ENCODE data around the gene PXMP2.

PXMP2 gene

DNA sequence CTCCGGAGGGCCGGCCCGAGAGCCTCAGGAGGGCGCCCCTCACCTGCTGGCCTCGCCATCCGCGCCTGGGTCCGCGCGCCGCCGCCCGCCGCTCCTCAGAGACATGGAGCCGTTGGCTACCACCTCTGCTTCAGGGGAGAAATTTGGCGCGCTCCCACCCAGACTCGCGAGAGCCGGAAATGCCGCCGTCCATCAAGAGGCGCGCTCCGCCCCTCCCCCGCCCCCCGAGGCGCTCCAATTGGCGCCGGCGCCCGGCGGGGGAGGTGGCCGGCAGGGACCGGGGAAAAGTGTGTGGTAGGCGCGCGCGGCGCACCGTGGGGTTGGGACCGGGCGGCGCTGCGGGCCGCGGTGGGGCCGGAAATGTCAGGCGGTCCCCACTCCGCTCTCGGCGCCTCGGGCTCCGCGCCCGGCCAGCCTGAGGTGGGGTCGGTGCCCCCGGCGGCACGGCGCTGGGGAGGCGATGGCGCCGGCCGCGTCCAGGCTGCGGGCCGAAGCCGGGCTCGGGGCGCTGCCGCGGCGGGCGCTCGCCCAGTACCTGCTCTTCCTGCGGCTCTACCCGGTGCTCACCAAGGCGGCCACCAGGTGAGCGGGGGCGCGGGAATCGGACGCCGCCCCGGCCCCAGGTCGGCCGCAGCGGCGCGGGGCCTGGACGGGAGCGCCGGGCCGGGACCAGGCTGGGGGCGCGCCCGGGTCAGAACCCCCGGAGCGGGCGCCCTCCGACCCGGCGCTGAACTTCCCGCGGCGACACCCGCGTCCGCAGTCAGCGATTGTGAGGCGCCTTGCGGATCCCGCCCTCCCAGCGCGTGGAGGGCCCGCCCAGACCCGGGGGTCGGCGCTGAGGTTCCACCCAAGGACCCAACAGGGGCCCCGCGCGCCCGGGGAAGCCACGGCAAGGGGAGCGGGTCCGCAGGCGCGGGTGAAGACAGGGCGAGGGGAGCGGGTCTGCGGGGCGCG lies at the start of gene PXMP2, which contains the start of gene POLE:
TSS of gene PXMP2 (plus strand) at position 377 of the 954 bp plus-strand sequence. CDS start at position 461, 84 bp downstream.
TSS of gene POLE (minus strand) at position 132 of the 954 bp plus-strand sequence. CDS start at position 105, 27 bp downstream.
- DNase-seq: peak; percentile 94

DNA sequence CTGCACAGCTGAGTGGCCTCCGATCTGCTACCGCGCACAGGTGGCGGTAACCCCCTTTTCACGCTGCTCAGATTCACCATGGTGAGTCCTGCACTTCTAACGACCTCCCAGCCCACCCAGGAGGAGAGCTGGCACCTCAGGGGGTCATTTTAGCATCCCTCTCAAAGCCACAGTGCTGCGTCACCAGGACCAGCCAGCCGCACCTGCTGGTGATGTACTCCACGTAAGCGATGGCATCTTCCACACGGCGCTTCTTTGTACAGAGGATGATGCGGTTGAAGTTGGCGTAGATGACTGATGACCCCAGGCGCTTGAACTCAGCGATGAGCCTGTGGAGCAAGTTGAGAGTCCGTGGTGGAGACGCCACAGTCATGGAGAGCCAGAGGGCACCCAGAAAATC lies 49.6 kb upstream of the PXMP2 start:
- no peak for DNase-seq

DNA sequence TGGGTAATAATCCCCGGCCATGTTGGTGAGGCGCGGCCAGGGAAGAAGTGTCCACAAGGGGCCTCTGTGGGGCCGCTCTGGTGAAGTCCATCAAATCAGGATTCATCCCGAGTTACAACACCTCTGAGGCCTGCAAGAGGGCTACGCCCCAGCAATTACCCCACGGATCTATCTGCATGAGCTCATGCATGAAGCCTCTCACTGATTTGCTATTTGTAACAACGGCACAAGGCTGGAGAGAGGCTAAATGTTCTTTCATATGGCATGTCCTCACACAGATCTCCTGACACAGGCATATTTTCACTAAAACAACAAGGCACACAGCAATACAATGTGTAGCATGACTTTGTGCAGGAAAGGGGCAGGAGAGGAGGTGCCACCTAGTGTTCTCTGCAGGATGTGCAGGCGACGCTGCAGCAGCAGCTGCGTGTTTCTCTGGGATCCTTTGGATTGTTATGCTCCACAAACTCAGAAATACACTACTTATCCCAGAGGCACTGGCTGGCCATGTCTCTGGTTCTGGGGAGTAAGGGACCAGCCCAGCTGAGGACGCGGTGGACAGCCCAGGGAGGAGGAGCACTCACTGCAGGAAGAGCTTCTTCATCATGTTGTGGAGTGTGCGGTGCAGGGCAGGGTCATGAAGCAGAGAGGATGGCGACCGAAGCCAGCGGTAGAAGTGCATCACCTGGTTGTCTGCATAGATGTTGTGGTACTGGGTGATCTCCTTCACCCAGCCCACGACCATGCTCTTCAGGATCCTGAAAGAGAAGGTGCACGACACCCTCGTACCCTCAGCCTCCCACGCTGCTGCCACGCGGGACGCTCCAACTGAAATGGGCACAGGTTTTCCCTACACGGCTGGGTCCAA lies 48.6 kb upstream of the PXMP2 start:
- DNase-seq: no peak

GRCh38 chr12:132639956-132640520 lies 47.3 kb upstream of the PXMP2 start:
- no peak for DNase-seq

DNA sequence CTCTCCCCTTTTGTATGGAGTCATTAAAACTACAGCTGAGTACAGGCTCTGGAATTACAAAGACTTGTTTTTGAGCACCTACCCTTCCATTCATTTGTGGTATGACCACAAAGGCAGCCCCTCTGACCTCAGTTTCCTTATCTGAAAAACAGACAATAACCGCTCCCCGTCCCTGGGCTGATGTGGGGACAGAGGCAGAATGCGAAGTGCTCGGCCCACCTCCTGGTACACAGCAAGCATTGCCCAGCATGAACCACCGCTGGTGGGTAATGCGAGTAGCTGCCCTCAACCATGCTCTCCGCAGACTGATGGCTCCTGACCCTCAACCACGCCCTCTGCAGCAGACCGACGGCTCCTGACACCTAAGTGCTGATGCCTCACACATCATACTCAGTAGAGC lies 46.5 kb upstream of the PXMP2 start:
- no peak for DNase-seq

GRCh38 chr12:132641811-132642650 lies 45.4 kb upstream of the PXMP2 start:
- no peak for DNase-seq

DNA sequence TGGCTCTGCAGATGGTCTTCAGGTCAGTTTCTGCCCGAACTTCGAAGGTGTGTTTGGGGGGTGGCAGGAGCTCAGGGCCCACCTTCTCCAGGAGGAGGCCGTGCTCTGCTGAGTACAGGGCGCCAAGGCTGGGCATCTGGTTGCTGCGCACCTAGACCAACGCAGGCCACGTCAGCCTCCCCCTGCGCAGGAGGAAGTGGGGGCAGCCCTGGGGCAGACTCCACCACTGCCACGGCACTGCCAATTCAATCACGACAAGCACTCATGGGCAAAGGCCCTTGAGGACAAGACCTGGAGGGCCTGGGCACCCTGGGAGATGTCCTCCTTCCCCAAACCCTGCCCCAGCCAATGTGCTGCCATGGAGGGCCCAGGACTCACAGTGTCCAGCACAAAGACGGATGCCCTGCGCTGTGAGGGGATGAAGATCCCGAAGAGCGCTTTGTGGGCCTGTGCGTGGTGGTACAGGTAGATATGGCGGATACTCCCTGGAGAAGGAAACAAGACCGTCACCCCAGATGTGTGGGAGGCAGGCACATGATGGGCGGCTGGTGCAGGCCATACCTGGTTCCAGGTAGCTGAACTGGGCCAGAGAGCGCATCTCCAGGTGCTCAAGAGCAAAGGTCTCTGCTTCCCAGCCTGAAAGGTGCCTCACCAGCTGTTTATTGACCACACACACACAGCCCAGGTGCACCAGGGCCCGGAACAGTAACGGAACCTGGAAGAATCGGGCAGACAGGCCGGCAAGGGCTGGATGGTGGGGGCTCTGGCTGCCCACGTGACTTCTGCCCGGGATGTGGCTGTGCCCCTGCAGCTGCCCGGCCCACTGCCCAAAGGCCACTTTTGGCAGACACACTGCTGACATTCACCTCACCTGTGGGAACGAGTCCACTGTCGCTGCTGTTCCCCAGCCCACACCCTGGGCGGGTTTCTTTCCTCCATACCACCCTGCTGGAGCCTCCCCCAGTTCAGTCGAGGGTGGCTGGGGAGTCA lies 44.2 kb upstream of the PXMP2 start:
- DNase-seq: no peak

DNA sequence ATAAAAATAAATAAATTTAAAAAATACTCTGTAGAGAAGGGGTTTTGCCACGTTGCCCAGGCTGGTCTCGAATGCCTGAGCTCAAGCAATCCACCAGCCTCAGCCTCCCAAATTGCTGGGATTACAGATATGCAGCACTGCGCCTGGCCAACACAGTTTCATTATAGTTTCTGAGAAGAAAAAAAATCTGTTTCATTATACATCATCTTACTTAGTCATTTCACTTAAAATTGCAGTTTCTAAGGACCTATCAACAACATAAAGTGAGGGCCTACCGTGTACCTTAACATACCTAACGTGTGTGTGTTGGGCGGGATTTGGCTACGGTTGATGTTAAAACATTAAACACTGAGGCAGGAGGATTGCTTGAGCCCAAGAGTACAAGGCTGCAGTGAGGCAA lies 40.5 kb upstream of the PXMP2 start:
- DNase-seq: no peak

GRCh38 chr12:132647858-132648257 lies 39.5 kb upstream of the PXMP2 start:
- DNase-seq: no peak

DNA sequence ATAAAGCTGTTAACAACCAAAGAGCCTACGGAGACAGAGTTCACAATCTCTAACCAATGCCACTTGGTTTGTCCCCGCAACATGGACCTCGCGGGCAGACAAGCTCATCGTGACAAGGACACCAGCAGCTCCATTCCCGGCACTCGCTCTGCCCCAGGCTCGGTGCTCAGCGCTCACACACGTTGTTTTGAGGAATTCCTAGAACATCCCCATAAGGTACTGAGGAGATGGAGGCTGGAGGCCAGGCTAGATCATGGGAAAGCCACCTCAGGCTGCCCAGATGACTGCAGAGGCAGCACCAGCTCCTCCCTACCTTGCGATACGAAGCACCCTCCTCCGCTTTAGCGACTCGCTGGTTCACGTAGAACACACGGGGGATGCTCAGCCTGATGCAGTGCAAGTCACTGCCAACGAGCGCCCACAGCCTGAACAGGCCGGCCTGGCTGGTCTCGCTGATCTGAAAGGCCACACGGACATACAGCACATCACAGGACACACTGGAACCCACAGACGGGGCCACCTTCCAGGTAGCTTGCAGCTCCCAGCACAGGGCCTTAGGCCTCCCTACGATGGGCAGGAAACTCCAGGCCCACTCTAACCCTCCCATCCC lies 38.7 kb upstream of the PXMP2 start:
- DNase-seq: no peak

DNA sequence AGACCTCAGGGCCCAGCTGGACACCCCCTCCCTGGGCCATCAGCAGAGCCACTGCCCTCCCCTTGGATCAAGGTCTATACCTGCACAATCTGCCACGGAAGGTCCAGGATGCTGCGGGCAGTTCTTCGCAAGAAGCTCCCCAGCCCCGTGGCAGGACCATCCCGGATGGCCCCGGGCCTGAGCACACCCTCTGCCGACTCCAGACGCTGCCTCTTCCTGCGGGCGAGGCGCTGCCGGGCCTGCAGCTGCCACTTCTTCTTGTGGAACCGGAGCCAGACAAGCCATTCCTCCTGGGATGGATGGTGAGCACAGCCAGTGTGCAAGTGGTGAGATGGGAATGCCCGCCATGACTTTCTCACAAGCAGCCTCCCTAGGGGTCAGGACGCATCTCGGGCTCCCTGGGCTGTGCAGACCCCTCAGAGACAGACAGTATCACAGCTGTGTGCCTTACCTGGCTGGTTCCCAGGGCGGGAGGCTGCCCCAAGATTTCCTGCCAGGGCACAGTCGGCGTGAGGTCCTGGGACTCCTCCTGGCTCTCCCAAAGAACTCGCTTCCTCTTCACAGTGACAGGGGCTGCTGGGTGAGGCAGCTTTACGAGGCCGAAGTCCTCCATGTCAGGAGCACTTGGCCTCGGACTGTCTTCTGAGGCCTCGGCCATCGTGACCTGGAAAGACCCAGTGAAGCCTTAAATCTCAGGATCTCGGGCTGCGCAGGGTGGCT lies 38.0 kb upstream of the PXMP2 start:
- no peak for DNase-seq

GRCh38 chr12:132651444-132652100 lies 35.8 kb upstream of the PXMP2 start:
- DNase-seq: no peak

- no peak for DNase-seq
Observed at GRCh38 chr12:132653567-132654290, 33.7 kb upstream of the PXMP2 start.

DNA sequence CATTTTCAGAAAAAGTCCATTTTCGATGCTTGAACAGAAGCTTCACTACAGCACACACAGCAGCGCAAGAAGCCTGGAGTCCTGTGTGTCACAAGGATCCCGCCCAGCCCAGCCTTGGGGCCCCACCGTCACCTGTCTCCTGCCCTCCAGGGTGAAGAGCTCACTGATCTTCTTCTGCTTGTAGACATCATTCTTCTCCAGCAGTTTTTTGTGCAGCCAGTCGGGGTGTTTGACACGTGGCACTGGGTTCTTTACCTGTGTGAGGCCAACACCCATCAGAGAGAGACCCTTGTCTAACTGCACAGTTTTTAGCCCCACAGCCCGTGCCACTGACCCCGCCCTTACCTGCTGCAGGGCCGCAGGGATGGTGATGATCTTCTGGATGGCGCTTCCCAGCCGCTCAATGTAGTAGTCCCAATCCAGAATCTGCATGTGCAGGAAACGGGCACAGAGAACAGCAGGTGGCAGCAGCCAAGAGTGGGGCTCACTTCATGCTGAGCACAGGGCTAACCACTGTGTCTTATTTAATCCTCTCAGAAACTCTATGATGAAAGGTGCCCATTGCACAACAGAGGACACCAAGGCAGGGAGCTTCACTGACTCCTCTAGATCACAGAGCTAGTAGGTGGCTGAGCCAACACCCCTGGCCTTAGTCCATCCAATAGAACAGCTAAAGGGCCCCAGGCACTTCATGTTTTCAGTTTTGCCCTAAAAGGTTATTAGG lies 30.2 kb upstream of the PXMP2 start:
- no peak for DNase-seq

- DNase-seq: no peak
Observed at GRCh38 chr12:132658149-132658894, 29.1 kb upstream of the PXMP2 start.

GRCh38 chr12:132659146-132659545 lies 28.2 kb upstream of the PXMP2 start:
- DNase-seq: no peak

DNA sequence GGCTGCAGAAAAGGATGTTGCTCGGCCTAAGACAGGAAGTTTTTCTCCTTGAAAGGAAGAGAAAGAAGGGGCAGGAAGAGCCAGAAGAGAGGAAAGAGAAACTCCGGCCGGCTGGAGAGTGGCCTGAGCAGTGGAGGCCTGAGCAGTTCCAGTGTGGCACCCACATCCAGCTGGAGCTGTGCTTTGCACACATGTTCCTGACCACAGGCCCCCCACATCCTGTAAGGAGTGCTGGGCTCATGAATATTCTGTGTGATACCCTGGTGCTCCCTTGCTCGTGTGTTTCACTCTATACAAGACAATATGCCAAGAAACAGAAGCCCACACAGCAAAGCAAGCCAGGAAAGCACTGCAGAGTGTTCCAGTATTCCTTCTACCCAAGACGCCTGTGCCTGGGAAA lies 27.3 kb upstream of the PXMP2 start:
- DNase-seq: no peak
